ENCODE measurements around the gene EPO.

DNA sequence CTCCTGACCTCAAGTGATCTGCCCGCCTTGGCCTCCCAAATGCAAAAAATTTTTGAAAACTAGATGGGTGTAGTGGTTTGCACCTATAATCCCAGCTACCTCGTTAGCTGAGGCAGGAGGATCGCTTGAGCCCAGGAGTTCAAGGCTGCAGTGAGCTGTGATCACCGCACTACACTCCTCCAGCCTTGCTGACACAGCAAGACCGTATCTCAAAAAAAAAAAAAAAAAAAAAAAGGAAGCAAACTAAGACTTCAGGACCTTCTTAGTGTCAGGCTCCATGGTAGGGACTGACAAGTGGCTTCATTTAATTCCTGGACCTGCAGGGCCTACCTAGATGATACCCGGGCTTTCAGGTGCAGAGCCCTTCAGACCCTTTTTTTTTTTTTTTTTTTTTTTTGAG lies 11.9 kb upstream of the EPO start:
- TF ChIP-seq, protein P1, sequence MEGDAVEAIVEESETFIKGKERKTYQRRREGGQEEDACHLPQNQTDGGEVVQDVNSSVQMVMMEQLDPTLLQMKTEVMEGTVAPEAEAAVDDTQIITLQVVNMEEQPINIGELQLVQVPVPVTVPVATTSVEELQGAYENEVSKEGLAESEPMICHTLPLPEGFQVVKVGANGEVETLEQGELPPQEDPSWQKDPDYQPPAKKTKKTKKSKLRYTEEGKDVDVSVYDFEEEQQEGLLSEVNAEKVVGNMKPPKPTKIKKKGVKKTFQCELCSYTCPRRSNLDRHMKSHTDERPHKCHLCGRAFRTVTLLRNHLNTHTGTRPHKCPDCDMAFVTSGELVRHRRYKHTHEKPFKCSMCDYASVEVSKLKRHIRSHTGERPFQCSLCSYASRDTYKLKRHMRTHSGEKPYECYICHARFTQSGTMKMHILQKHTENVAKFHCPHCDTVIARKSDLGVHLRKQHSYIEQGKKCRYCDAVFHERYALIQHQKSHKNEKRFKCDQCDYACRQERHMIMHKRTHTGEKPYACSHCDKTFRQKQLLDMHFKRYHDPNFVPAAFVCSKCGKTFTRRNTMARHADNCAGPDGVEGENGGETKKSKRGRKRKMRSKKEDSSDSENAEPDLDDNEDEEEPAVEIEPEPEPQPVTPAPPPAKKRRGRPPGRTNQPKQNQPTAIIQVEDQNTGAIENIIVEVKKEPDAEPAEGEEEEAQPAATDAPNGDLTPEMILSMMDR (IDR thresholded peaks at IDR 0.05; ENCODE audit: insufficient read depth, low read length), result no peak
- TF ChIP-seq POLR2AphosphoS5 (IDR thresholded peaks at IDR 0.05; ENCODE audit: low read depth) (no peak), SPI1 (IDR thresholded peaks at IDR 0.05; ENCODE audit: borderline replicate concordance, low read depth) (no peak)
